ENCODE results near the gene HOXC12.

Gene HOXC12

GRCh38 chr12:53956251-53956887 is 1.7 kb downstream of the HOXC12 start:
- no peak for DNase-seq (ENCODE audit: low read depth in 4 of 4, low spot score in 1 of 4)

- no peak for DNase-seq (ENCODE audit: low read depth in 4 of 4, low spot score in 1 of 4)
These were observed 2.3 kb downstream of the HOXC12 start for GRCh38 chr12:53956914-53957536.

- no peak for DNase-seq (ENCODE audit: low read depth in 4 of 4, low spot score in 1 of 4)
These were observed 3.4 kb downstream of the HOXC12 start for GRCh38 chr12:53958128-53958527.

- no peak for DNase-seq (ENCODE audit: low read depth in 4 of 4, low spot score in 1 of 4)
These were observed 4.6 kb downstream of the HOXC12 start for GRCh38 chr12:53959314-53959713.

- no peak for DNase-seq (ENCODE audit: low read depth in 4 of 4, low spot score in 1 of 4)
These were observed 5.7 kb downstream of the HOXC12 start for GRCh38 chr12:53960187-53961024.

- no peak for DNase-seq (ENCODE audit: low read depth in 4 of 4, low spot score in 1 of 4)
These were observed 6.5 kb downstream of the HOXC12 start for GRCh38 chr12:53961025-53961761.

GRCh38 chr12:53963005-53963404 is 8.3 kb downstream of the HOXC12 start:
- no peak for DNase-seq (ENCODE audit: low read depth in 4 of 4, low spot score in 1 of 4)

- no peak for DNase-seq (ENCODE audit: low read depth in 4 of 4, low spot score in 1 of 4)
These were observed 9.0 kb downstream of the HOXC12 start for GRCh38 chr12:53963434-53964314.

GRCh38 chr12:53964315-53964713 is 9.6 kb downstream of the HOXC12 start:
- no peak for DNase-seq (ENCODE audit: low read depth in 4 of 4, low spot score in 1 of 4)

GRCh38 chr12:53965281-53966084 is 10.8 kb downstream of the HOXC12 start:
- no peak for DNase-seq (ENCODE audit: low read depth in 4 of 4, low spot score in 1 of 4)

GRCh38 chr12:53966085-53966384 is 11.3 kb downstream of the HOXC12 start:
- no peak for DNase-seq (ENCODE audit: low read depth in 4 of 4, low spot score in 1 of 4)

GRCh38 chr12:53966385-53967133 is 11.9 kb downstream of the HOXC12 start:
- DNase-seq (ENCODE audit: low read depth in 4 of 4, low spot score in 1 of 4) = no peak

GRCh38 chr12:53967421-53967925 is 12.8 kb downstream of the HOXC12 start:
- DNase-seq (ENCODE audit: low read depth in 4 of 4, low spot score in 1 of 4) = no peak

GRCh38 chr12:53968214-53969127 is 13.8 kb downstream of the HOXC12 start:
- no peak for DNase-seq (ENCODE audit: low read depth in 4 of 4, low spot score in 1 of 4)

GRCh38 chr12:53969588-53970259 is 15.0 kb downstream of the HOXC12 start:
- DNase-seq (ENCODE audit: low read depth in 4 of 4, low spot score in 1 of 4) = no peak

- no peak for DNase-seq (ENCODE audit: low read depth in 4 of 4, low spot score in 1 of 4)
These were observed 15.7 kb downstream of the HOXC12 start for GRCh38 chr12:53970451-53970850.

GRCh38 chr12:53971129-53971528 is 16.4 kb downstream of the HOXC12 start:
- no peak for DNase-seq (ENCODE audit: low read depth in 4 of 4, low spot score in 1 of 4)

Measured in stimulated activated CD4-positive, alpha-beta T cell treated with anti-CD3 and anti-CD28 coated beads, Interleukin-1b, Interleukin-23, amount 100 ng/mL, for 24 hours (primary cell).